ENCODE results near the gene GCN1.

GRCh38 chr12:120194534-120195395 lies at the start of gene GCN1:
- no peak for TF ChIP-seq CTCF (conservative IDR thresholded peaks at IDR 0.05 in 1 of 2, IDR thresholded peaks at IDR 0.05 in 1 of 2; ENCODE audit: low read depth in 1 of 2, low read length in 2 of 2)
- TF ChIP-seq EZH2 (IDR thresholded peaks at IDR 0.05; ENCODE audit: low read length, missing control alignments) = no peak
